ENCODE measurements around the gene EGR1. TPM values are rescaled to one million over a fixed set of nuclear protein-coding genes. Genes with fewer than 3 reads are reported as not detected.

EGR1 gene
- polyA plus RNA-seq, 2 of the 4 experiments (the other 2 are of a cell fraction): 0.59 to 49.3 TPM

- ChIA-PET CTCF (interaction anchor here (0.7 to 10.5 kb wide), 13 partner anchors 11 to 820 kb away, joined by 3 to 203 read pairs (median 9); partner anchors contain the start of genes EGR1 and REEP2), POLR2A (interaction anchor here (1.2 to 1.5 kb wide), 2 partner anchors 10 to 14 kb away, joined by 5 read pairs; partner anchors contain the start of gene EGR1)
- WGBS (ENCODE audit: missing lambda C conversion rate): 80% methylated on average over 5 of the region's 5 CpGs
- no peaks in the 10 kb centered on the region for H3K9me3 ChIP-seq
- no peak overlapping the region for H3K4me2 ChIP-seq
- DNase-seq (ENCODE audit: low read depth in 1 of 2, low spot score in 1 of 2): no peak
- H3K4me3 ChIP-seq: no peak overlapping the region
- ATAC-seq: no peak
- H3K27ac ChIP-seq: no peak overlapping the region
- TF ChIP-seq EHMT2 (IDR thresholded peaks at IDR 0.05; ENCODE audit: low read depth) (no peak), KDM5A (IDR thresholded peaks at IDR 0.05) (no peak), FOSL2 (IDR thresholded peaks at IDR 0.05) (no peak), FOSL2 (CRISPR knock-in tag; IDR thresholded peaks at IDR 0.05) (no peak)
- no peak for FAIRE-seq
- peaks cover 9% of the 10 kb centered on the region; the same call in 1 of the 3 replicates for H3K4me1 ChIP-seq
These were observed 14.3 kb upstream of the EGR1 start for GRCh38 chr5:138450971-138451370.

DNA sequence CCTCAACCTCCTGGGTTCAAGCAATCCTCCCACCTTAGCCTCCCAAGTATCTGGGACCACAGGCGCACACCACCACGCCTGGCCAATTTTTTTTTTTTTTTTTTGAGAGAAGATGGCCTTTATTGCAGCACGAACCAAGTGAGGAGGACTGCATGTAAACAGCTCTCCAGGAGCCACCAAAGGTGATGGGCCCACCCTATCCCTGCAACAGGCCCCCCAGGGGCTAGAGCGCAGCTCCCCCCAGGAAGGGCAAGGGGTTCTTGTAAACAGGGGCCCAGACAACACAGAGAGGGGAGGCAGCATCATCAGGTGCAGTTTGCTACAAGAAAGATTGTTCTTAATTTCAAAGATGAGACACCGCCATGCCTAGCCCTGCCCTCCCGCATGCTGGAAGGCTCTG, 12.6 kb upstream of the EGR1 start:
- no peak for DNase-seq (ENCODE audit: low read depth in 1 of 2, low spot score in 1 of 2)
- Histone ChIP-seq H3K4me3 (no peak overlapping the region), H3K27ac (no peak overlapping the region), H3K9me3 (no peaks in the 10 kb centered on the region), H3K4me2 (no peak overlapping the region), H3K4me1 (peaks cover 9% of the 10 kb centered on the region; the same call in 1 of the 3 replicates)
- 94% methylated on average over 4 of the region's 6 CpGs for WGBS (ENCODE audit: missing lambda C conversion rate)
- ChIA-PET CTCF (interaction anchor here (0.7 to 10.5 kb wide), 4 partner anchors 8 to 48 kb away, joined by 3 to 203 read pairs (median 64); partner anchors contain the start of gene EGR1), POLR2A (no interaction called here)
- FAIRE-seq: no peak
- TF ChIP-seq ZFP36 (IDR thresholded peaks at IDR 0.05; ENCODE audit: borderline replicate concordance, partially characterized antibody) (no peak), ATOH8 (CRISPR knock-in tag; IDR thresholded peaks at IDR 0.05; ENCODE audit: low read depth) (no peak), NFE2L2 (conservative IDR thresholded peaks at IDR 0.05; ENCODE audit: low read length) (no peak), RNF2 (IDR thresholded peaks at IDR 0.05; ENCODE audit: borderline replicate concordance, low read depth) (no peak), BHLHE40 (IDR thresholded peaks at IDR 0.05; ENCODE audit: low read depth, low read length) (no peak), FOSL2 (IDR thresholded peaks at IDR 0.05) (no peak), FOSL2 (CRISPR knock-in tag; IDR thresholded peaks at IDR 0.05) (no peak), GATA3 (IDR thresholded peaks at IDR 0.05; ENCODE audit: borderline replicate concordance) (no peak), CEBPB (IDR thresholded peaks at IDR 0.05) (no peak), HOXA7 (CRISPR knock-in tag; IDR thresholded peaks at IDR 0.05) (no peak), ELK1 (IDR thresholded peaks at IDR 0.05; ENCODE audit: low read depth, low read length) (no peak), HEYL (CRISPR knock-in tag; IDR thresholded peaks at IDR 0.05) (no peak)
- TF ChIP-seq, protein P1, sequence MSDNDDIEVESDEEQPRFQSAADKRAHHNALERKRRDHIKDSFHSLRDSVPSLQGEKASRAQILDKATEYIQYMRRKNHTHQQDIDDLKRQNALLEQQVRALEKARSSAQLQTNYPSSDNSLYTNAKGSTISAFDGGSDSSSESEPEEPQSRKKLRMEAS (IDR thresholded peaks at IDR 0.05): no peak
- ATAC-seq: no peak

- H3K4me2 ChIP-seq: no peak overlapping the region
- DNase-seq (ENCODE audit: low read depth in 1 of 2, low spot score in 1 of 2) (no peak), ATAC-seq (no peak), FAIRE-seq (no peak)
- CTCF ChIA-PET: interaction anchor here (0.7 to 10.5 kb wide), 4 partner anchors 9 to 47 kb away, joined by 3 to 203 read pairs (median 64); partner anchors contain the start of gene EGR1
- H3K9me3 ChIP-seq: no peaks in the 10 kb centered on the region
- H3K27ac ChIP-seq: no peak overlapping the region
- H3K4me3 ChIP-seq: no peak overlapping the region
- 73% methylated on average over 13 of the region's 13 CpGs for WGBS (ENCODE audit: missing lambda C conversion rate)
- TF ChIP-seq RNF2 (IDR thresholded peaks at IDR 0.05; ENCODE audit: borderline replicate concordance, low read depth) (no peak), POLR2AphosphoS2 (conservative IDR thresholded peaks at IDR 0.05; ENCODE audit: low read length) (no peak), PBX3 (IDR thresholded peaks at IDR 0.05) (no peak), HMGXB4 (CRISPR knock-in tag; IDR thresholded peaks at IDR 0.05; ENCODE audit: borderline replicate concordance) (no peak), MAFK (IDR thresholded peaks at IDR 0.05; ENCODE audit: partially characterized antibody) (no peak), HES2 (IDR thresholded peaks at IDR 0.05) (no peak), FOSL2 (IDR thresholded peaks at IDR 0.05) (no peak), FOSL2 (CRISPR knock-in tag; IDR thresholded peaks at IDR 0.05) (no peak), CHD2 (IDR thresholded peaks at IDR 0.05; ENCODE audit: low read length, partially characterized antibody) (no peak), ESRRA (IDR thresholded peaks at IDR 0.05; ENCODE audit: borderline replicate concordance, low read length) (no peak), NR3C1 (IDR thresholded peaks at IDR 0.05) (no peak), HEYL (CRISPR knock-in tag; IDR thresholded peaks at IDR 0.05) (no peak), SREBF2 (IDR thresholded peaks at IDR 0.05) (no peak), CEBPB (IDR thresholded peaks at IDR 0.05) (no peak), EHMT2 (IDR thresholded peaks at IDR 0.05; ENCODE audit: low read depth) (no peak), CBX2 (IDR thresholded peaks at IDR 0.05; ENCODE audit: borderline replicate concordance, low read depth) (no peak)
- TF ChIP-seq, protein P2, sequence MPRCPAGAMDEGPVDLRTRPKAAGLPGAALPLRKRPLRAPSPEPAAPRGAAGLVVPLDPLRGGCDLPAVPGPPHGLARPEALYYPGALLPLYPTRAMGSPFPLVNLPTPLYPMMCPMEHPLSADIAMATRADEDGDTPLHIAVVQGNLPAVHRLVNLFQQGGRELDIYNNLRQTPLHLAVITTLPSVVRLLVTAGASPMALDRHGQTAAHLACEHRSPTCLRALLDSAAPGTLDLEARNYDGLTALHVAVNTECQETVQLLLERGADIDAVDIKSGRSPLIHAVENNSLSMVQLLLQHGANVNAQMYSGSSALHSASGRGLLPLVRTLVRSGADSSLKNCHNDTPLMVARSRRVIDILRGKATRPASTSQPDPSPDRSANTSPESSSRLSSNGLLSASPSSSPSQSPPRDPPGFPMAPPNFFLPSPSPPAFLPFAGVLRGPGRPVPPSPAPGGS (IDR thresholded peaks at IDR 0.05): no peak
- POLR2A ChIA-PET: no interaction called here
- H3K4me1 ChIP-seq: peaks cover 9% of the 10 kb centered on the region; the same call in 1 of the 3 replicates
These were observed 11.7 kb upstream of the EGR1 start for GRCh38 chr5:138453590-138453989.
